Caki2 (cell line): ENCODE measurements around the gene SERHL2. TPM values are rescaled to one million over a fixed set of nuclear protein-coding genes. Genes with fewer than 3 reads are reported as not detected.
"Not testable (repeated sequence)": the region's sequence is repeated elsewhere in the genome, so short reads cannot be mapped to it uniquely, and the experiment has no call there.

Experiments
- DNase-seq: peaks from one replicate; pipeline ENCODE4 v3.0.0-alpha.2; 2015; ENCODE audit warnings: low read depth
- in situ Hi-C: cut with HindIII; loops from 2 replicates; pipeline ENCODE4 v1.10.0; 2016; ENCODE audit warnings: low sequenced_read_pairs, low pct_unique_long_range_greater_than_20kb, mixed read lengths
- total RNA-seq: library from RNA; depleted of rRNA; stranded (reverse); fragments of >200 nt; shearing (Covaris generic); gene quantifications from 2 replicates; pipeline ENCODE4 v1.2.3, GENCODE V29; 2014; ENCODE audit warnings: low replicate concordance

SERHL2 gene
- total RNA-seq, 1 experiment from 2014 or later = 2.9 TPM

GRCh38 chr22:42587588-42588175, 33.9 kb downstream of the SERHL2 start:
- DNase-seq = no peak
- in situ Hi-C loops = no loop called here

- DNase-seq = no peak
- in situ Hi-C loops = no loop called here
Observed at GRCh38 chr22:42591987-42592386, 38.2 kb downstream of the SERHL2 start.

- no peak for DNase-seq
Observed at GRCh38 chr22:42595434-42595833, 41.7 kb downstream of the SERHL2 start.

GRCh38 chr22:42596336-42596735, 42.6 kb downstream of the SERHL2 start:
- in situ Hi-C loops = no loop called here

More at GRCh38 chr22:42595434-42595833, 41.7 kb downstream of the SERHL2 start:
- in situ Hi-C loops = no loop called here

GRCh38 chr22:42596863-42597530, 43.2 kb downstream of the SERHL2 start:
- no peak for DNase-seq
- in situ Hi-C loops = no loop called here

More at GRCh38 chr22:42596336-42596735, 42.6 kb downstream of the SERHL2 start:
- DNase-seq = no peak

GRCh38 chr22:42601879-42602465, 48.2 kb downstream of the SERHL2 start:
- in situ Hi-C loops = no loop called here
- no peak for DNase-seq

- in situ Hi-C loops = no loop called here
- DNase-seq = no peak
Observed at GRCh38 chr22:42602470-42602869, 48.7 kb downstream of the SERHL2 start.

GRCh38 chr22:42603427-42603826, 49.7 kb downstream of the SERHL2 start:
- in situ Hi-C loops = no loop called here
- no peak for DNase-seq

- in situ Hi-C loops = no loop called here
- no peak for DNase-seq
Observed at GRCh38 chr22:42604403-42604802, 50.6 kb downstream of the SERHL2 start.

GRCh38 chr22:42607641-42608040, 53.9 kb downstream of the SERHL2 start:
- DNase-seq, in situ Hi-C loops: not testable (repeated sequence)

- in situ Hi-C loops = no loop called here
- DNase-seq = no peak
Observed at GRCh38 chr22:42608136-42608822, 54.5 kb downstream of the SERHL2 start.

GRCh38 chr22:42608823-42609361, 55.1 kb downstream of the SERHL2 start:
- peak; percentile 52 for DNase-seq
- in situ Hi-C loops = no loop called here

- in situ Hi-C loops = no loop called here
- no peak for DNase-seq
Observed at GRCh38 chr22:42610186-42610585, 56.4 kb downstream of the SERHL2 start.

GRCh38 chr22:42611051-42611450, 57.3 kb downstream of the SERHL2 start:
- in situ Hi-C loops = no loop called here

GRCh38 chr22:42612336-42612735, 58.6 kb downstream of the SERHL2 start:
- in situ Hi-C loops = no loop called here
- no peak for DNase-seq

More at GRCh38 chr22:42611051-42611450, 57.3 kb downstream of the SERHL2 start:
- DNase-seq = peak; percentile 55

- no peak for DNase-seq
- in situ Hi-C loops = no loop called here
Observed at GRCh38 chr22:42613872-42614301, 60.1 kb downstream of the SERHL2 start.

- DNase-seq = peak; percentile 97
- in situ Hi-C loops = no loop called here
Observed at GRCh38 chr22:42614312-42615091, 60.7 kb downstream of the SERHL2 start, which contains the start of gene POLDIP3. Gene POLDIP3, minus strand, starts transcription at chr22:42614883. Its CDS starts 26 bp downstream, at chr22:42614857.
